ENCODE measurements around the gene DCST1.

The DCST1 gene

GRCh38 chr1:155092641-155093040, 59.0 kb downstream of the DCST1 start:
- DNase-seq = no peak

DNA sequence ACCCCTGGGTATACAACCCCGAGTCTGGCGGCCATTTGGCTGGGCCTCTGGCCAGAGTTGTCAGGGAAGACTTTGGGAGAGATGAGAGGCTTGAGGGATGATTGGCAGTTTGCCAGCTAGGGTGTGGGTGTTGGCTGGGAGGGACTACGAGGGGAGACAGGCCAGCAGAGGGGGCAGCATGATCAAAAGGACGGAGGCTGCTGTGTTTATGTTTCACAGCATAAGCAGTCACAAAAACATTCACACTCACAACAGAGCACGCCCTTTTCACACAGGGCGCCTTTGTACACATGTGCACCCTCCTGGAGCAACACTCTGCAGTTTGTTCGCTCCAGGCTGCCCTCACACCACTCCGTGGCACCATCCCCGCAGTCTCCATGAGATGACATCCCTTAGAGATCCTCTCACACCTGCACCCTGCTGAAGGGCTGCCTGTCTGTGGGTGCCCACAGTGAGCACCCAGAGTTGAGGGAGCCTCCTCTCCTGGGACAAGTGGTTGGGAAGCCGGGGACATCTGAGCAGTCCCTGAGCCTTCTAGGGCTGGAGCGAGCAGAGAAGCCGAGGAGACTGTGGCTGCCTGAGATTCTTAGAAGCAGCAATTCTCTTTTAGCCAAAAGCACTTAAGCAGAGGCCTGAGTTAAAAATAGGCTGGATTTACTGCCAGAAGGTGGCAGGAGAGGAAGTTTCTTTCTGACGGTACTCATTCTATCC, 60.4 kb downstream of the DCST1 start:
- no peak for DNase-seq

- DNase-seq = no peak
Measured at GRCh38 chr1:155094622-155094948, 61.0 kb downstream of the DCST1 start.

DNA sequence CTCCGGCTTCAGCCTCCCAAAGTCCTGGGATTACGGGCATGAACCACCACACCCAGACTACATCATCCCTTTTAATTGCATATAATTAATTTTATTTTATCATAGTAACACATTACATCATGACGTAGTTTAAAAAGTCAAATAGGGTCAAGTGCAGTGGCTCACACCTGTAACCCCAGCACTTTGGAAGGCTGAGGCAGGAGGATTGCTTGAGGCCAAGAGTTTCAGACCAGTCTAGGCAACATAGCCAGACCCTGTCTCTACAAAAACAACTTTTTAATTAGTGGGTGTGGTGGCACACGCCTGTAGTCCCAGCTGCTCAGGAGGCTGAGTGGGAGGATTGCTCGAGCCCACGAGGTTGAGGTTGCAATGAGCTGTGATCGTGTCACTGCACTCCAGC, 65.7 kb downstream of the DCST1 start:
- no peak for DNase-seq

Data from effector CD4-positive, alpha-beta T cell (primary cell).